ENCODE measurements around the gene HIPK2.
"Not testable (repeated sequence)": the region's sequence is repeated elsewhere in the genome, so short reads cannot be mapped to it uniquely, and the experiment has no call there.

HIPK2 gene

GRCh38 chr7:139639563-139639962, 138.2 kb downstream of the HIPK2 start:
- no peak for DNase-seq (ENCODE audit: insufficient read length, low spot score)
- FAIRE-seq: no peak

GRCh38 chr7:139635526-139636302, 142.1 kb downstream of the HIPK2 start:
- no peak for DNase-seq (ENCODE audit: insufficient read length, low spot score)
- FAIRE-seq: no peak

- DNase-seq (ENCODE audit: insufficient read length, low spot score): no peak
- no peak for FAIRE-seq
These were observed 143.7 kb downstream of the HIPK2 start for GRCh38 chr7:139634087-139634486.

- FAIRE-seq: no peak
- no peak for DNase-seq (ENCODE audit: insufficient read length, low spot score)
These were observed 146.2 kb downstream of the HIPK2 start for GRCh38 chr7:139631520-139632031.

GRCh38 chr7:139630643-139631519, 146.9 kb downstream of the HIPK2 start:
- no peak for FAIRE-seq
- DNase-seq (ENCODE audit: insufficient read length, low spot score): no peak

- DNase-seq (ENCODE audit: insufficient read length, low spot score): no peak
These were observed 148.3 kb downstream of the HIPK2 start for GRCh38 chr7:139629392-139630082.

GRCh38 chr7:139627831-139628230, 150.0 kb downstream of the HIPK2 start:
- FAIRE-seq: no peak
- no peak for DNase-seq (ENCODE audit: insufficient read length, low spot score)

More at GRCh38 chr7:139629392-139630082, 148.3 kb downstream of the HIPK2 start:
- FAIRE-seq: no peak

GRCh38 chr7:139626817-139627216, 151.0 kb downstream of the HIPK2 start:
- FAIRE-seq (no peak), DNase-seq (ENCODE audit: insufficient read length, low spot score) (no peak)

- FAIRE-seq (no peak), DNase-seq (ENCODE audit: insufficient read length, low spot score) (no peak)
These were observed 154.3 kb downstream of the HIPK2 start for GRCh38 chr7:139623518-139623917.

GRCh38 chr7:139620676-139621344, 157.0 kb downstream of the HIPK2 start:
- FAIRE-seq: no peak
- peak; percentile 24 for DNase-seq (ENCODE audit: insufficient read length, low spot score)

GRCh38 chr7:139619367-139619657, 158.5 kb downstream of the HIPK2 start:
- DNase-seq (ENCODE audit: insufficient read length, low spot score): no peak
- no peak for FAIRE-seq

GRCh38 chr7:139618482-139619366, 159.1 kb downstream of the HIPK2 start:
- FAIRE-seq (no peak), DNase-seq (ENCODE audit: insufficient read length, low spot score) (peak; percentile 19)

- no peak for FAIRE-seq
These were observed 160.7 kb downstream of the HIPK2 start for GRCh38 chr7:139617074-139617473.

GRCh38 chr7:139614886-139615285, 162.9 kb downstream of the HIPK2 start:
- no peak for FAIRE-seq
- no peak for DNase-seq (ENCODE audit: insufficient read length, low spot score)

More at GRCh38 chr7:139617074-139617473, 160.7 kb downstream of the HIPK2 start:
- no peak for DNase-seq (ENCODE audit: insufficient read length, low spot score)

GRCh38 chr7:139613971-139614411, 163.8 kb downstream of the HIPK2 start:
- no peak for FAIRE-seq
- DNase-seq (ENCODE audit: insufficient read length, low spot score): no peak

GRCh38 chr7:139611556-139611955, 166.2 kb downstream of the HIPK2 start:
- not testable (repeated sequence) for FAIRE-seq; DNase-seq (ENCODE audit: insufficient read length, low spot score)

- DNase-seq (ENCODE audit: insufficient read length, low spot score) (no peak), FAIRE-seq (no peak)
These were observed 167.2 kb downstream of the HIPK2 start for GRCh38 chr7:139610595-139610994.

GRCh38 chr7:139603896-139604295, 173.9 kb downstream of the HIPK2 start:
- FAIRE-seq: no peak
- no peak for DNase-seq (ENCODE audit: insufficient read length, low spot score)

GRCh38 chr7:139603282-139603681, 174.5 kb downstream of the HIPK2 start:
- no peak for DNase-seq (ENCODE audit: insufficient read length, low spot score)
- no peak for FAIRE-seq

All from HTR-8/SVneo (cell line).